ENCODE results near the gene TSPAN3.

The TSPAN3 gene

GRCh38 chr15:77012868-77013267, 58.0 kb downstream of the TSPAN3 start:
- DNase-seq (ENCODE audit: low read depth) = no peak
- TF ChIP-seq MAX (IDR thresholded peaks at IDR 0.05; ENCODE audit: low read depth, low read length) = no peak
- TF ChIP-seq POLR2A (IDR thresholded peaks at IDR 0.05; ENCODE audit: extremely low read depth, insufficient read length) = no peak
- TF ChIP-seq MYC (IDR thresholded peaks at IDR 0.05; ENCODE audit: low read depth, low read length) = no peak

GRCh38 chr15:77012117-77012712, 58.7 kb downstream of the TSPAN3 start:
- TF ChIP-seq MYC (IDR thresholded peaks at IDR 0.05; ENCODE audit: low read depth, low read length) (no peak), POLR2A (IDR thresholded peaks at IDR 0.05; ENCODE audit: extremely low read depth, insufficient read length) (no peak), CTCF (IDR thresholded peaks at IDR 0.05; ENCODE audit: low read depth, low read length) (no peak), MAX (IDR thresholded peaks at IDR 0.05; ENCODE audit: low read depth, low read length) (no peak)
- DNase-seq (ENCODE audit: low read depth) = no peak
- H3K4me3 ChIP-seq (ENCODE audit: low read depth, low read length) = no peak overlapping the region

More at GRCh38 chr15:77012868-77013267, 58.0 kb downstream of the TSPAN3 start:
- no peak overlapping the region for H3K4me3 ChIP-seq (ENCODE audit: low read depth, low read length)

- no peak for DNase-seq (ENCODE audit: low read depth)
- TF ChIP-seq MYC (IDR thresholded peaks at IDR 0.05; ENCODE audit: low read depth, low read length) (no peak), MAX (IDR thresholded peaks at IDR 0.05; ENCODE audit: low read depth, low read length) (no peak), POLR2A (IDR thresholded peaks at IDR 0.05; ENCODE audit: extremely low read depth, insufficient read length) (no peak), CTCF (IDR thresholded peaks at IDR 0.05; ENCODE audit: low read depth, low read length) (no peak)
- no peak overlapping the region for H3K4me3 ChIP-seq (ENCODE audit: low read depth, low read length)
Observed at GRCh38 chr15:77010857-77011256, 60.1 kb downstream of the TSPAN3 start.

- TF ChIP-seq POLR2A (IDR thresholded peaks at IDR 0.05; ENCODE audit: extremely low read depth, insufficient read length) (no peak), MAX (IDR thresholded peaks at IDR 0.05; ENCODE audit: low read depth, low read length) (no peak), MYC (IDR thresholded peaks at IDR 0.05; ENCODE audit: low read depth, low read length) (no peak), CTCF (IDR thresholded peaks at IDR 0.05; ENCODE audit: low read depth, low read length) (no peak)
- no peak for DNase-seq (ENCODE audit: low read depth)
- no peak overlapping the region for H3K4me3 ChIP-seq (ENCODE audit: low read depth, low read length)
Observed at GRCh38 chr15:77010312-77010686, 60.6 kb downstream of the TSPAN3 start.

- TF ChIP-seq POLR2A (IDR thresholded peaks at IDR 0.05; ENCODE audit: extremely low read depth, insufficient read length) (no peak), CTCF (IDR thresholded peaks at IDR 0.05; ENCODE audit: low read depth, low read length) (no peak), MYC (IDR thresholded peaks at IDR 0.05; ENCODE audit: low read depth, low read length) (no peak), MAX (IDR thresholded peaks at IDR 0.05; ENCODE audit: low read depth, low read length) (no peak)
- no peak for DNase-seq (ENCODE audit: low read depth)
- no peak overlapping the region for H3K4me3 ChIP-seq (ENCODE audit: low read depth, low read length)
Observed at GRCh38 chr15:77009646-77010311, 61.1 kb downstream of the TSPAN3 start.

GRCh38 chr15:77009176-77009575, 61.7 kb downstream of the TSPAN3 start:
- no peak overlapping the region for H3K4me3 ChIP-seq (ENCODE audit: low read depth, low read length)
- no peak for DNase-seq (ENCODE audit: low read depth)
- TF ChIP-seq MAX (IDR thresholded peaks at IDR 0.05; ENCODE audit: low read depth, low read length) (no peak), CTCF (IDR thresholded peaks at IDR 0.05; ENCODE audit: low read depth, low read length) (no peak), MYC (IDR thresholded peaks at IDR 0.05; ENCODE audit: low read depth, low read length) (no peak), POLR2A (IDR thresholded peaks at IDR 0.05; ENCODE audit: extremely low read depth, insufficient read length) (no peak)
